Measurements from ENCODE around the gene SMPDL3B. TPM values are rescaled to one million over a fixed set of nuclear protein-coding genes. Genes with fewer than 3 reads are reported as not detected.

The SMPDL3B gene
- total RNA-seq, 1 experiment from 2014 or later: 51.3 TPM

DNA sequence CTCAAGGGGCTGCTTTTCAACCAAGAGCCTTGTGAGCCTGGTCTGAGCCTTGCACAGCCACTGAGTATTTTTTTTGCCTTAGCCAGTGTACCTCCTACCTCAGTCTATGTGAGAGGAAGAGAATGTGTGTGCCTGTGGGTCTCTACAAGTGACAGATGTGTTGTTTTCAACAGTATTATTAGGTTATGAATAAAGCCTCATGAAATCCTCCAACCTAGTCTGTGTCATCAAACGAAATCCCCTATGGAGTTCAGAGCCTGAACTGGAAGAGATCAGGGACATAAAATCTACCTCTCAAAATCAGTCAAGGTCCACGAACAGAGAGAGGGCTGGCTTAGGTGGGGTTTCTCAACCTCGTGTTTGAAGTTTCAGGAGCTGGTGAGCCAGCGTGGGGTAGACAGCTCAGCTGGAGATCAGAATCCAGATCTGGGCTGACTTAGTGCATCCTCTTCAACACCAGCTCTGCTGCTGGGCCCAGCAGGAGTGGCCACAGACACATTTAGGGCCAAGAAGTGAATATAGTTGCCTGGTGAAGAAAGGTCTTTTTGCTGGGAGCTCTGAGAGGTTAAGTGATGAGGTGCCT, 33.2 kb downstream of the SMPDL3B start:
- H4K91ac ChIP-seq (ENCODE audit: insufficient read length, low read depth, low read length): no peak overlapping the region
- no peak overlapping the region for H2BK120ac ChIP-seq (ENCODE audit: low read depth, low read length, poor library complexity, severe bottlenecking)
- no peaks in the 10 kb centered on the region for H3K79me1 ChIP-seq (ENCODE audit: insufficient read depth, low read depth, low read length, poor library complexity, severe bottlenecking)
- H2BK20ac ChIP-seq (ENCODE audit: low read depth, low read length, poor library complexity, severe bottlenecking): no peak overlapping the region
- peaks cover 0 to 2% of the 10 kb centered on the region in 2 experiments; a peak in 1 of 4 replicates for H3K4me1 Mint-ChIP-seq
- no peak overlapping the region for H2BK15ac ChIP-seq (ENCODE audit: low read depth, low read length)
- H3K56ac ChIP-seq (ENCODE audit: insufficient read length, low read depth, low read length): no peak overlapping the region
- DNase-seq: no peak
- no peaks in the 10 kb centered on the region for H3K23me2 ChIP-seq (ENCODE audit: insufficient read length, low read depth, low read length, poor library complexity, severe bottlenecking)
- no peak overlapping the region for H3T11ph ChIP-seq (ENCODE audit: low read length)
- no peak overlapping the region for H2BK5ac ChIP-seq (ENCODE audit: insufficient read length, low read length)
- no peak overlapping the region for H3K23ac ChIP-seq (ENCODE audit: insufficient read length, low read depth, low read length)
- TF ChIP-seq, protein P1, sequence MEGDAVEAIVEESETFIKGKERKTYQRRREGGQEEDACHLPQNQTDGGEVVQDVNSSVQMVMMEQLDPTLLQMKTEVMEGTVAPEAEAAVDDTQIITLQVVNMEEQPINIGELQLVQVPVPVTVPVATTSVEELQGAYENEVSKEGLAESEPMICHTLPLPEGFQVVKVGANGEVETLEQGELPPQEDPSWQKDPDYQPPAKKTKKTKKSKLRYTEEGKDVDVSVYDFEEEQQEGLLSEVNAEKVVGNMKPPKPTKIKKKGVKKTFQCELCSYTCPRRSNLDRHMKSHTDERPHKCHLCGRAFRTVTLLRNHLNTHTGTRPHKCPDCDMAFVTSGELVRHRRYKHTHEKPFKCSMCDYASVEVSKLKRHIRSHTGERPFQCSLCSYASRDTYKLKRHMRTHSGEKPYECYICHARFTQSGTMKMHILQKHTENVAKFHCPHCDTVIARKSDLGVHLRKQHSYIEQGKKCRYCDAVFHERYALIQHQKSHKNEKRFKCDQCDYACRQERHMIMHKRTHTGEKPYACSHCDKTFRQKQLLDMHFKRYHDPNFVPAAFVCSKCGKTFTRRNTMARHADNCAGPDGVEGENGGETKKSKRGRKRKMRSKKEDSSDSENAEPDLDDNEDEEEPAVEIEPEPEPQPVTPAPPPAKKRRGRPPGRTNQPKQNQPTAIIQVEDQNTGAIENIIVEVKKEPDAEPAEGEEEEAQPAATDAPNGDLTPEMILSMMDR (conservative IDR thresholded peaks at IDR 0.05): no peak
- H3K36me3 Mint-ChIP-seq (ENCODE audit: insufficient read depth in 1 of 3, low read depth in 3 of 3): peaks cover 11 to 47% (median 31%) of the 10 kb centered on the region in 3 experiments; a peak in 6 of 7 replicates
- H3K4me2 ChIP-seq (ENCODE audit: insufficient read depth, insufficient read length, low read length): no peak overlapping the region
- WGBS (ENCODE audit: extremely low coverage, insufficient read length, low lambda C conversion rate): no CpG with 5 or more reads among the region's 4 CpGs
- no peaks in the 10 kb centered on the region for H4K20me1 ChIP-seq (ENCODE audit: control insufficient read depth, insufficient read depth, insufficient read length)
- H3K4me3 Mint-ChIP-seq: no peak overlapping the region
- no peak overlapping the region for H3K4ac ChIP-seq (ENCODE audit: low read depth, low read length)
- H3K14ac ChIP-seq (ENCODE audit: insufficient read depth, low read length): no peak overlapping the region
- H3K4me1 ChIP-seq (ENCODE audit: insufficient read depth, low read length): no peaks in the 10 kb centered on the region
- peak overlapping the region in 2 of 3 experiments; percentile 18; a peak in 1 of 7 replicates for H3K27ac Mint-ChIP-seq
- H4K8ac ChIP-seq (replicated peaks; ENCODE audit: insufficient read length, low read depth, low read length): no peak overlapping the region
- H2AK5ac ChIP-seq (ENCODE audit: insufficient read length, low read length): no peak overlapping the region
- H2AFZ ChIP-seq (ENCODE audit: low read length): no peak overlapping the region
- no peak overlapping the region for H4K5ac ChIP-seq (ENCODE audit: insufficient read length, low read depth, low read length)
- no peaks in the 10 kb centered on the region for H3K27me3 ChIP-seq (ENCODE audit: insufficient read depth, low read length)
- H2BK12ac ChIP-seq (ENCODE audit: insufficient read length, low read depth, low read length): no peak overlapping the region
- no peaks in the 10 kb centered on the region for H3K9me3 ChIP-seq (ENCODE audit: control insufficient read depth, low read depth, low read length)
- H3K79me2 ChIP-seq (ENCODE audit: insufficient read depth, low read length): no peaks in the 10 kb centered on the region
- no peak overlapping the region for H3K27ac ChIP-seq (ENCODE audit: insufficient read length, low read depth, low read length)
- no peak overlapping the region for H3K18ac ChIP-seq (ENCODE audit: insufficient read length, low read depth, low read length)
- no peaks in the 10 kb centered on the region; the same call in 1 of the 2 replicates for H3K27me3 Mint-ChIP-seq (ENCODE audit: low read depth)
- no peak overlapping the region for H3K9ac ChIP-seq (ENCODE audit: extremely low read depth, insufficient read length, low read length)
- no peaks in the 10 kb centered on the region for H3K9me3 Mint-ChIP-seq
